Lower leg skin (tissue), 3 donors: ENCODE data around the gene TLCD3A.

Experiments used
- POLR2A ChIP-seq, 2 donors: fragments of 450-650 bp; IDR thresholded peaks; one replicate each; pipeline ENCODE4 v1.6.1; 2016 to 2017; ENCODE audit warnings: antibody characterized with exemption in 2 of 2, mild to moderate bottlenecking in 1 of 2, moderate library complexity in 1 of 2
- TF ChIP-seq, protein P1 (sequence below), 3 donors: fragments of 450-650 bp; IDR thresholded peaks; one replicate each; pipeline ENCODE4 v1.5.1; 2016; ENCODE audit warnings: antibody characterized with exemption in 3 of 3, mild to moderate bottlenecking in 3 of 3, moderate library complexity in 2 of 3

GRCh38 chr17:759964-760363, 27.6 kb downstream of the TLCD3A start:
- TF ChIP-seq, protein P1, sequence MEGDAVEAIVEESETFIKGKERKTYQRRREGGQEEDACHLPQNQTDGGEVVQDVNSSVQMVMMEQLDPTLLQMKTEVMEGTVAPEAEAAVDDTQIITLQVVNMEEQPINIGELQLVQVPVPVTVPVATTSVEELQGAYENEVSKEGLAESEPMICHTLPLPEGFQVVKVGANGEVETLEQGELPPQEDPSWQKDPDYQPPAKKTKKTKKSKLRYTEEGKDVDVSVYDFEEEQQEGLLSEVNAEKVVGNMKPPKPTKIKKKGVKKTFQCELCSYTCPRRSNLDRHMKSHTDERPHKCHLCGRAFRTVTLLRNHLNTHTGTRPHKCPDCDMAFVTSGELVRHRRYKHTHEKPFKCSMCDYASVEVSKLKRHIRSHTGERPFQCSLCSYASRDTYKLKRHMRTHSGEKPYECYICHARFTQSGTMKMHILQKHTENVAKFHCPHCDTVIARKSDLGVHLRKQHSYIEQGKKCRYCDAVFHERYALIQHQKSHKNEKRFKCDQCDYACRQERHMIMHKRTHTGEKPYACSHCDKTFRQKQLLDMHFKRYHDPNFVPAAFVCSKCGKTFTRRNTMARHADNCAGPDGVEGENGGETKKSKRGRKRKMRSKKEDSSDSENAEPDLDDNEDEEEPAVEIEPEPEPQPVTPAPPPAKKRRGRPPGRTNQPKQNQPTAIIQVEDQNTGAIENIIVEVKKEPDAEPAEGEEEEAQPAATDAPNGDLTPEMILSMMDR (IDR thresholded peaks at IDR 0.05): no peak
- no peak for TF ChIP-seq POLR2A (IDR thresholded peaks at IDR 0.05)
